HUDEP-2 (cell line): ENCODE results near the gene TNNI3.
A peak's percentile ranks its signal among the peaks of the same experiment; 100 is the strongest.
"Not testable (repeated sequence)": the region's sequence is repeated elsewhere in the genome, so short reads cannot be mapped to it uniquely, and the experiment has no call there.

Experiments
- DNase-seq, 76 experiments: peaks; one replicate each; lab custom pipeline; 2025; ENCODE audit not compliant: unreplicated experiment in 76 of 76; lab: John Stamatoyannopoulos, UW

TNNI3 gene

GRCh38 chr19:55116232-55116858 is 41.2 kb downstream of the TNNI3 start:
- DNase-seq: peak in 49 of 76 experiments; percentile 13 to 68 (median 41)

- peak in 34 of 76 experiments; percentile 16 to 67 (median 33) for DNase-seq
Measured at GRCh38 chr19:55115446-55116065, 42.0 kb downstream of the TNNI3 start.

GRCh38 chr19:55114566-55115145 is 42.9 kb downstream of the TNNI3 start:
- no peak for DNase-seq

GRCh38 chr19:55113570-55114039 is 43.9 kb downstream of the TNNI3 start:
- peak in 28 of 76 experiments; percentile 17 to 83 (median 44) for DNase-seq

GRCh38 chr19:55112777-55113569 is 44.6 kb downstream of the TNNI3 start:
- no peak for DNase-seq

- DNase-seq: no peak
Measured at GRCh38 chr19:55112246-55112776, 45.2 kb downstream of the TNNI3 start.

GRCh38 chr19:55111238-55111831 is 46.2 kb downstream of the TNNI3 start:
- no peak for DNase-seq

GRCh38 chr19:55109527-55110291 is 47.8 kb downstream of the TNNI3 start:
- DNase-seq: no peak

GRCh38 chr19:55107252-55107651 is 50.3 kb downstream of the TNNI3 start:
- DNase-seq: not testable (repeated sequence)

GRCh38 chr19:55106591-55106990 is 50.9 kb downstream of the TNNI3 start:
- DNase-seq: no peak

GRCh38 chr19:55105237-55105636 is 52.3 kb downstream of the TNNI3 start:
- peak in 1 of 76 experiments; percentile 11 for DNase-seq

GRCh38 chr19:55103190-55103589 is 54.3 kb downstream of the TNNI3 start:
- DNase-seq: no peak
